Raji (cell line): ENCODE data around the gene AK8.

Experiments
- POLR2A ChIP-seq: IDR thresholded peaks from 2 replicates; pipeline ENCODE4 v1.6.1; 2011; ENCODE audit warnings: low read depth, low read length, control low read depth; ENCODE audit not compliant: insufficient read depth

AK8 gene

DNA sequence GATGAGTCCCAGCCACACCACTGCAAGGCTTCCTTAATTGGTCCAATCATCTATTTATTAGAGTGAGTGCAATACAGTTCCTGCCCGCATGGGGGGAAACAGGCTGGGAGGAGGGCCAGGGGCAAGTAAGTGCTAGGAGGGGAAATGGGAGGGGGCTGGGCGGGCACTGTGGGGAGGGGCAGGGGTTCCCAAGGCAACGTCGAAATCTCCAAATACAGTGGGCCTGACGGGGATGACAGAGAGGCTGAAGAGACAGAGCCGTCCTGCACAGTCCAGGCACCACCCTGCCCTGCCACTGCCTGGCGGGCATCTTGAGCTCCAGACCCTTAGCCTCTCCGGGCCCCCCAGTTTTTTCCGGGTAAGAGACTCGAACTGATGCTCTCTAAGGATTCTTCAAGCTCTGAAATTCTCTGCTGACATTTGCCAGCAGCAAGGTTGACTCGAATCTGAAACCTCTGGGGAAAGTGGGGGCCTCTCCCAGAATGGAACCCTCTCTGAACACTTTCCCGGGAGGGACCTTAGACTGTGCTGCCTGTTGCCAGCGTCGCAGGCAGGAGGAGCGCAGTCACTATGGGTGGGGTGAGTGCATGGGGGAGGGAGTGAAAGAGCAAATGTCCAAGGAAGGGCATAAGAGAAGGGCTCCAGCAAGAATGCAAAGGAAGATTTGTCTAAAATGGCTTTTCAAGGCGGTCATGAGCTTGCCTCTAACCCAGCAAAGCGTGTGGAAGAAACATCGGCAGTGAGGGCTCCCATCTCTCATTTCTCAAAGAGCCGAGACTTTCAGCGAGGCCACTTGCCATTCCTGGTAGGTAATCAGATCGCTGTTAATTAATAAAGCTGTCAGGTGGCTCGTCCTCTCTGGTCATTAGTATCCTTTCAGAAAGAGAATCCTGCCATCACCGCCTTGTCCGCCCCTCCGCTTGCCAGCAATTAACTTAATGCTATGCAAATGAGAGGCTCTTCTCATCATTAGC is 108.9 kb downstream of the AK8 start:
- TF ChIP-seq POLR2A, result 0 out of 2 replicates have a peak, but pooled peaks have one; percentile 33

GRCh38 chr9:132763574-132763973 is 114.5 kb downstream of the AK8 start:
- no peak for TF ChIP-seq POLR2A

GRCh38 chr9:132762896-132763295 is 115.2 kb downstream of the AK8 start:
- TF ChIP-seq POLR2A, result no peak

GRCh38 chr9:132761602-132762001 is 116.5 kb downstream of the AK8 start:
- no peak for TF ChIP-seq POLR2A

GRCh38 chr9:132760057-132760456 is 118.0 kb downstream of the AK8 start:
- no peak for TF ChIP-seq POLR2A

DNA sequence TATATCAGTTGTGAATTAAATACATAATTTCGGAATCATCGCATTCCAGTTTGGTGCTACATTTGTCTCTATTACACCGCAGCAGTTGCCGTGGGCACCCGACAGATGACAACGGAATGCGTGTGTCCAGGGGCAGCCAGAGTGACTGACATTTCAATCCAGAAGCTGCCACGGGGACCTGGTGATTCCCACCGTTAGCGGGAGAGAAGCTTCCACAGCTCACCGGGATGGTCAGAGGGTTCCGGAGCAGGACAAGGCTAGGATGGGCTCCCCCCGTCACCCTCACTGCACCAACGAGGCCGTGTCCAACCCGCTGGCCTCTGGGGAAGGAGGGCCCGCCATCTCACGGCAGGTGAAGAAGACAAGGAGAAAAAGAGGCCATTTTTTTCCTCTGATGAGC is 121.1 kb downstream of the AK8 start:
- no peak for TF ChIP-seq POLR2A

DNA sequence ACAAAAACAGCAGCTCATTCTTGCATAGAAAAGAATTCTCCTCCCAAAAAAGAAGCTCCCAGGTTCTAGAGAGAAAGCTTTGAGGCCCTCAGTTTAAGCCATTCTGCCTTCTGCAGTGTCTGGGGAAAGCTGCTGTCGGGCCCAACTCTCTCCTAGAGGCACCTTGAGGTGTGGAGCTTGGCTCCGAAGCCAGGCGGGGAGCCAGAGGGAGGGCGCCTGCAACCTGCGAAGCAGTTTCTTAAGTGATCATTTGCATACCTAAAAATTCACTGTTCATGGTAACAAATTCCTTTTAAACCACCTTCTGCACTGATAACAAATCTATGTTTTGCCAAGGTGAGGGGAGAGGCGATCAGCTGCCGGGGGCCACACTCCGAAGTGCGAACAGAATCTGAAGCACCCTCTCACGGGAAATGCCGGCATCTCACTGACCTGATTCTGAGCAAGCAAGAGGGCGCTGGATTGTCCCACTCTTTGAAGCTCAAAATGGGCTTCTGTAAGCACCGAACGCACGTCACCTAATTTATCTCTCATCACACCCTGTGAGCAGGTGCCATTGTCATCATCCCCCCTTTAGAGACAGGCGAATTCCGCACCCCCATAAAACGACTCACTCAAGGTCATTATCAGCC is 121.8 kb downstream of the AK8 start:
- no peak for TF ChIP-seq POLR2A

DNA sequence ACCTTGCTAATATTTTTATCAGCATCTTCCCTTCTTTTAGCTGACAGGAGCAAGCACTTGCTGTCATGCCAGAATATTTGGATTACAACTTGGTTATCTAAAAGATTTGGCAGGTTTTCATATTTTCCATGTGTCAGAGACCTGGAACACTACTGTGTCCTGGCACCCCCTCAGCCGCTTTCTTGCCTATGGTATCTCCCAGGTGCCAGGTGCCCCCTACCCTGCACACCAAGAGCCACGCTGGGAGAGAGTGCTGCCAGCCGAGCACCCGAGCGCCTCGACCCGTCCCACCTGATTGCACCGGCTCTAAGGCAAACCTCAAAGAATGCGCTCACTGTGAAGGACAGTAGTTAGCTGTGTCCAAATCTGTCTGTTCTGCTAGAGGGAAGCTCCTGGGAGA is 123.0 kb downstream of the AK8 start:
- no peak for TF ChIP-seq POLR2A

DNA sequence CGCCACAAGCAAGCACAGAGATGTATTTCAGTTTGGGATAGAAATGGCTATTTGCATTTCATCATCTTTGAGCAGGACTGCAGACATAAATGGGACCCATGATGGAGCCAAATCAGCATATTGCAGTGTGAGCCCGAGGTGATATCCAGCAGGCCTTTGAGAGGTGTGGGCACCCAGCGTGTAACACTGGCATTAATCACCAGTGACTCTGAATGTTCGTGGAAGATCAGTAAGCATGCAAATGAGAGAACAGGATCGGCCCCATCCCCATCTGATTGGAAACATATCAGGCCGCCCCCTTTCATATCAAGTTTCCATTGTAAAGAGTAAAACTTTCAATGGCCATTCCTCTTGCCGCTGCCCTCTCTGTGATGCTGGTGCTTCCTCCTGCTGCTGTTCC is 123.8 kb downstream of the AK8 start:
- TF ChIP-seq POLR2A, result no peak

DNA sequence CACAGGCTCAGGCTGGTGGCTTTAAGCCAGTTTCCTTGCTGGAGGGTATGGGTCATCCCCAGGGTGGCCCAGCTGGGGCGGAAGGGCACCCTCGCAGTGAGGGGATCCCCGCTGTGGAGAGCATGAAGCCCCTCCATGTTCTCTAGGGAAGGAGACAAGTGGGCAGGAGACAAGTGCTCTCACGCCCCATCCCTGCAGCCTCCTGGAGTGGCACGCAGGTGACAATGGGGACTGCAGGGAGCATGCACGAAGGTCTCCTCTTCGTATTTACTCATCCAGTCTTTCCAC is 124.5 kb downstream of the AK8 start:
- no peak for TF ChIP-seq POLR2A

- TF ChIP-seq POLR2A, result no peak
These were observed 125.0 kb downstream of the AK8 start for GRCh38 chr9:132752877-132753592.

- no peak for TF ChIP-seq POLR2A
These were observed 127.4 kb downstream of the AK8 start for GRCh38 chr9:132750668-132751067.

GRCh38 chr9:132749306-132749705 is 128.8 kb downstream of the AK8 start:
- TF ChIP-seq POLR2A, result no peak

DNA sequence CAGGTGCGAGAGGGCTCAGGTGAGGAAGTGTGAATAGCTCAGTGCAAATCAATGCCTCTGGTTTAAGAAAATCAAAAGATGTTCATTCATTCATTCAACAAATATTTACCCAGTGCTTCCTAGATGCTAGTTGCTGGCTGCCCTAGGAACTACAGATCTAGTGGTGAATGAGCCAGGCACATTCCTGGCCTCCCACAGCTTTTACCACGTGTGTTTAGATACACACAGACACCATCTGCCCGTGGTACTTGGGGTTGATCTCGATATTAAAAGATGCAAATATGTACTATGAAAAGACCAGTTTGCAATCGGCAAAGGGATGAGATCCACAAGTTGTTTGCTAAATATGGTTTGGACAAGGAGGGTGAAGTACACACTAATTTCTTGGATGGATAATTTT is 129.6 kb downstream of the AK8 start:
- TF ChIP-seq POLR2A, result no peak

- no peak for TF ChIP-seq POLR2A
These were observed 132.1 kb downstream of the AK8 start for GRCh38 chr9:132745756-132746709.
